ENCODE measurements around the gene TSPYL4. TPM values are rescaled to one million over a fixed set of nuclear protein-coding genes. Genes with fewer than 3 reads are reported as not detected.

Gene TSPYL4
- total and polyA plus RNA-seq, 7 donors = 2.8 to 10.1 (median 6.5) TPM

DNA sequence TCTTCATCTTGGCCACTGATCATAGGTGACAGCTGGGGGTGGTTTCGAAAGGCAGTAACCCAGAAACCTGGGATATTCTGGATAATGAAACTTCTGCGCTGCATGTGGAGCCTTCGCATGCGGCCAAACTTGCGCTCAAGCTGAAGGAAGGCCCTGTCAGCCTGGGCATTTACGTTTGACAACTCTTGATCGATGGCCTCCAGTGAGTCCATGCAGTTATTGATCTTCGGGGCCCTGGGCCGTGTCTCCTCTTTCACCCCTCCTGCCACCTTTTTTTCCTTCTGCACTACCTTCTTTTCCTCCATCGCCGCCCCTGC, 729 bp downstream of the TSPYL4 start:
- intact Hi-C loops (cut with DNase I) = no loop called here
- 39 to 42% (median 39%) methylated on average over 11 of the region's 11 CpGs for WGBS, 3 donors
- DNase-seq (no peak), ATAC-seq (peak in 1 of 4 donors; percentile 3)
- H3K4me1 ChIP-seq = peaks cover 24% of the 10 kb centered on the region
- TF ChIP-seq, protein P1, sequence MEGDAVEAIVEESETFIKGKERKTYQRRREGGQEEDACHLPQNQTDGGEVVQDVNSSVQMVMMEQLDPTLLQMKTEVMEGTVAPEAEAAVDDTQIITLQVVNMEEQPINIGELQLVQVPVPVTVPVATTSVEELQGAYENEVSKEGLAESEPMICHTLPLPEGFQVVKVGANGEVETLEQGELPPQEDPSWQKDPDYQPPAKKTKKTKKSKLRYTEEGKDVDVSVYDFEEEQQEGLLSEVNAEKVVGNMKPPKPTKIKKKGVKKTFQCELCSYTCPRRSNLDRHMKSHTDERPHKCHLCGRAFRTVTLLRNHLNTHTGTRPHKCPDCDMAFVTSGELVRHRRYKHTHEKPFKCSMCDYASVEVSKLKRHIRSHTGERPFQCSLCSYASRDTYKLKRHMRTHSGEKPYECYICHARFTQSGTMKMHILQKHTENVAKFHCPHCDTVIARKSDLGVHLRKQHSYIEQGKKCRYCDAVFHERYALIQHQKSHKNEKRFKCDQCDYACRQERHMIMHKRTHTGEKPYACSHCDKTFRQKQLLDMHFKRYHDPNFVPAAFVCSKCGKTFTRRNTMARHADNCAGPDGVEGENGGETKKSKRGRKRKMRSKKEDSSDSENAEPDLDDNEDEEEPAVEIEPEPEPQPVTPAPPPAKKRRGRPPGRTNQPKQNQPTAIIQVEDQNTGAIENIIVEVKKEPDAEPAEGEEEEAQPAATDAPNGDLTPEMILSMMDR (IDR thresholded peaks at IDR 0.05) = no peak
- no peaks in the 10 kb centered on the region for H3K9me3 ChIP-seq
- H3K36me3 ChIP-seq (ENCODE audit: insufficient read depth in 1 of 2, low read depth in 1 of 2) = no peaks in the 10 kb centered on the region
- peak overlapping the region; percentile 88 for H3K4me3 ChIP-seq
- H3K27me3 ChIP-seq (ENCODE audit: insufficient read depth in 3 of 3, low read length in 2 of 3) = no peaks in the 10 kb centered on the region
- peak overlapping the region; percentile 83 for H3K27ac ChIP-seq

DNA sequence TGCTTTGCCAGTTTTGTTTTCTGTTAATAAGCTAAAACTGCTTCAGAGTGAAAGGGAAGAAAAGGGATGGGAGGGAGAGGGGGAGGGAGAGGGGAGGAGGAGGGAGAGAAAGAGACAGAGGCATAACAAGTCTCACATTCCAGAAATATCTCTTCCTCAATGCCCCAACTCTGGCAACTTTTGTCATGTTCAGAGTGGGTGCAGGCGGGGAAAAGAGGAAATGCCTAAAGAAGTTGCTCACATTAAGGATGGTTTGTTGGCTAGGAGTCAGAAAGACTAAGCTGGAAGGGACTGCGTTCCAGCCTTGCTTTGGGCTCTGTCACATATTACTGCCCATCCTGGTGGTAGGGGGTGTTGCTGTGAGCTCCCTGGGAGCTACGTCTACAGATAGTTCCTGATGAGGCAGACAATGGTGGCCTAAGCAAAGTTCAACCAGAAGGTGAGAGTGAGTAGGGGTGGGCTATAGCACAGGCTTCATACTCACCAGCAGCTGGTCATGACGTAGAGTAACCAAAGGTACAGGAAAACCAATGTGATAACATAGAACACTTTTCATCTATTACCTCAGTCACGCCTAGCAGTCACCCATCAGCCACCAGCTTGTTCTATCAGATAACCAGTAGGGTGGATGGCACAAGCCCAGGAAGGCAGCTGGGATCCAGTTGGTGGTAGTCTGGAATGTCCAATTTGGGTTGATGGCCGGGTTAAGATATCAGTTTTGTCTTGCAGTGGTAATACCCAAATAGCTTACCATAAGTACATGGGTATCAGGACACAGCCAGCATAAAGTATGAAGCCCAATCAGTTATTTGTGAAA, 2.1 kb downstream of the TSPYL4 start:
- intact Hi-C loops (cut with DNase I) = no loop called here
- H3K36me3 ChIP-seq (ENCODE audit: insufficient read depth in 1 of 2, low read depth in 1 of 2) = no peaks in the 10 kb centered on the region
- no peaks in the 10 kb centered on the region for H3K27me3 ChIP-seq (ENCODE audit: insufficient read depth in 3 of 3, low read length in 2 of 3)
- no peak overlapping the region for H3K27ac ChIP-seq
- peaks cover 24% of the 10 kb centered on the region for H3K4me1 ChIP-seq
- H3K9me3 ChIP-seq = no peaks in the 10 kb centered on the region
- TF ChIP-seq, protein P1 (IDR thresholded peaks at IDR 0.05) = no peak
- no peak for DNase-seq
- no peak overlapping the region for H3K4me3 ChIP-seq
- no peak for ATAC-seq
- 66 to 69% (median 67%) methylated on average over 6 of the region's 6 CpGs for WGBS, 3 donors

DNA sequence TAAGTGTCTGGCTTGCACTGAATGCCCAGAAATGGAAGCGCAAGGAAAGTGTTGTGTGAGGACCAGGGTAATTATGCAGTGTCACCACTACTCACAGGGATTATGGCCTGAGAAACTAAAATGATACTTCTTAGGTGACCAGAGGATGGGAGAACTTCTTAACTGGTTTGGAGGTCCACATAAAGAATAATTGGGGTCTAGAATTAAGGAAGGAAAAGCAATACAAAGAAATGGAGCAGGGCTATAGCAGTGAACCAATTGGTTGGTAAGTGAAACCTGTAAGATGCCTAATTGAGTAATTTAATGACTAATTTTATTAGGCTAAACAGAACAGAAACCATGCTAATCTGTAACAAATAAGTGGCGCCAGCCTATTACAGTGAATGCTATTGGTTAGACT, 5.3 kb downstream of the TSPYL4 start:
- intact Hi-C loops (cut with DNase I) = no loop called here
- 92 to 97% (median 94%) methylated on average over 2 of the region's 2 CpGs for WGBS, 3 donors
- TF ChIP-seq, protein P1 (IDR thresholded peaks at IDR 0.05) = no peak
- Histone ChIP-seq H3K4me1 (peaks cover 13% of the 10 kb centered on the region), H3K36me3 (ENCODE audit: insufficient read depth in 1 of 2, low read depth in 1 of 2) (peaks cover 2 to 14% of the 10 kb centered on the region in 2 donors), H3K27me3 (ENCODE audit: insufficient read depth in 3 of 3, low read length in 2 of 3) (no peaks in the 10 kb centered on the region), H3K9me3 (no peaks in the 10 kb centered on the region), H3K4me3 (no peak overlapping the region), H3K27ac (no peak overlapping the region)
- DNase-seq (no peak), ATAC-seq (no peak)

DNA sequence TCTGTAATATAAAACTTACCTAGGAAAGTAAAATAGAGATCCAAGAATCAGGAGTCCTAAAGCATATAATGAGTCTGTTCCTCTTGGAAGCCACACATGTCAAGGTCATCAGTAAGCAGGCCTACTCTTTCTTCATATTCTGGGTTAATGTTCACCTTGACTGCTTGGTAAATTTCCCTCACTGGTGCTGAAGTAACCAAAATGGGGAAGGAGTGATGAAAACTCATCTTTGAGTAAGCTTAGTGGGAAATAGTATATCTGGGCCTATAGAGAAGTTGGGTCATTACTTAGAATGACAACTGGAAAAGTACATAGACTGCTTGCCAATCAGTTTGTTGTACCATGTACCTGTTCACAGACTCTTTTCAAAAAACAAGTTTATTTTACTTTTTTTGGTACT, 6.6 kb downstream of the TSPYL4 start:
- intact Hi-C loops (cut with DNase I) = no loop called here
- TF ChIP-seq, protein P1 (IDR thresholded peaks at IDR 0.05) = no peak
- Histone ChIP-seq H3K9me3 (no peaks in the 10 kb centered on the region), H3K27ac (no peak overlapping the region), H3K4me3 (no peak overlapping the region), H3K27me3 (ENCODE audit: insufficient read depth in 3 of 3, low read length in 2 of 3) (no peaks in the 10 kb centered on the region), H3K4me1 (peaks cover 10% of the 10 kb centered on the region), H3K36me3 (ENCODE audit: insufficient read depth in 1 of 2, low read depth in 1 of 2) (peaks cover 2 to 21% of the 10 kb centered on the region in 2 donors)
- DNase-seq (no peak), ATAC-seq (no peak)

DNA sequence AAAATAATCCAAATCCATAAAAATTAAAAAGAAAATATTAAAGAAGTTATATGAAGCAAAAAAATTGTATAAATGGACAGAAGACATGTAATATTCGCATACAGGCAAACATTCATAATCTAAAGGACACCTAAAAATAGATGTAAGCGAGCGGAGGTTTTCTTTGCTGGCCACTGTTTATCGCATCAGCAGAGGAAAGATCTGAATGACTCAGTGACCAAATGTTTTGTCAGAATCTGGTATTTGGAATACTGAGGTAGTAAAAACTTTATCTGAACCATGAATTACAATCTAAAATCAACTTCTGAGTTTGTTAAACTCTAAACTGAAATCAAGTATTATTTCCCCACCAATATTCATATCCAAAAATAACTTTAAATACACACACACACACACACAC, 7.8 kb downstream of the TSPYL4 start:
- intact Hi-C loops (cut with DNase I) = no loop called here
- Histone ChIP-seq H3K36me3 (ENCODE audit: insufficient read depth in 1 of 2, low read depth in 1 of 2) (peaks cover 2 to 21% of the 10 kb centered on the region in 2 donors), H3K27ac (no peak overlapping the region), H3K4me3 (no peak overlapping the region), H3K9me3 (no peaks in the 10 kb centered on the region), H3K27me3 (ENCODE audit: insufficient read depth in 3 of 3, low read length in 2 of 3) (no peaks in the 10 kb centered on the region), H3K4me1 (peaks cover 10% of the 10 kb centered on the region)
- 92 to 94% (median 93%) methylated on average over 4 of the region's 4 CpGs for WGBS, 3 donors
- ATAC-seq = no peak
- TF ChIP-seq, protein P1 (IDR thresholded peaks at IDR 0.05) = no peak
- DNase-seq = no peak

All from psoas muscle (tissue), 8 donors.